M059J (cell line): ENCODE results near the gene SMARCAL1. TPM values are rescaled to one million over a fixed set of nuclear protein-coding genes. Genes with fewer than 3 reads are reported as not detected.

ENCODE experiments used
- total RNA-seq: library from RNA; depleted of rRNA; stranded (reverse); fragments of >200 nt; shearing (Covaris generic); gene quantifications from 2 replicates; pipeline ENCODE4 v1.2.3, GENCODE V29; 2014; rRNA removed

Gene SMARCAL1
- total RNA-seq, 1 experiment from 2014 or later = 6.1 TPM

Other genes with a start within 250 kb of the SMARCAL1 start
- 5.0 and 6.5 TPM in 2 replicates for gene MARCHF4, start 40.0 kb upstream of the SMARCAL1 start, total RNA-seq
- 761 and 975 TPM in 2 replicates for gene RPL37A, start 86.4 kb downstream of the SMARCAL1 start, total RNA-seq
- 7.6 and 12.6 TPM in 2 replicates for gene IGFBP2, start 220.9 kb downstream of the SMARCAL1 start, total RNA-seq